Skin epidermis (tissue), 12 donors: ENCODE data around the gene POLR3K.
"Not testable (repeated sequence)": the region's sequence is repeated elsewhere in the genome, so short reads cannot be mapped to it uniquely, and the experiment has no call there.

Experiments
- H3K27ac ChIP-seq, 21 experiments: fragments of 200-600 bp; sonication (generic) in 11 of 21; one replicate each; pipeline ENCODE4 v1.5.0; 2020; ENCODE audit warnings: mild to moderate bottlenecking in 3 of 21, inconsistent platforms in 2 of 21, moderate library complexity in 2 of 21
- H3K4me3 ChIP-seq, 7 experiments: fragments of 200-600 bp; sonication (generic) in 2 of 7; one replicate each; pipeline ENCODE4 v1.5.0; 2020; ENCODE audit warnings: inconsistent platforms in 2 of 7, mild to moderate bottlenecking in 2 of 7, moderate library complexity in 1 of 7

The POLR3K gene

DNA sequence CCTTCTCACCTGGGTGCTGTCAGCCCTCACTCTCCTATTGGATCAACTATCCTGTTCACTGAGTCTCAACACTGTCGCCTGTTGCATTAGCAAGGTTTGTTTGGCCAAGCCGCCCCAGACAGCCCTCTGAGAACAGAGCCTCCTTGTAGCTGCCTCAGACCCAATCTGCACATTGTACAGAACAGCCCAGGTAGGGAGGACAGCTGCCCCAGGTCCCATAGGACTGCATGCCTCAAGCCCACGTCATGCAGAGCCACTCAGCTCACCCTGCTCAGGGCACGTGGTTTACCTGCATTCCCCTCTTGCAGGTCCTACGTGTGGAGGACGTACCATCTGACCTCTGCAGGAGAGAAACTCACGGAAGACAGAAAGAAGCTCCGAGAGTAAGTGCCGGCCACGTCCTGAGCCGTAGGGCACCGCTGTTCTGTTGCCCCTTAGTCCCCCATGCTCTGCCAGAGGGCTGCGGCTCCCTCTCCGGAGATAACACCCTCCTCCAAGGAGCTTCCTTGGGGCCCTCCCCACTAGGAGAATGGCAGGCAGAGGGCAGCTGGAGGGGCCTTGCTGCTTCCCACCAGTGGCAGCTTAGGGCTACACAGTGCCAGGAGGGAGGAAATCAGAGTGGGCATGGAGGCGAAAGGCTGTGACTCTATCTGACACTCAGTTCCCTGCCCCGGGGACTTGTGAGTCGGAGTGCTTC is 3.0 kb upstream of the POLR3K start:
- no peak overlapping the region for H3K4me3 ChIP-seq
- H3K27ac ChIP-seq = no peak overlapping the region

GRCh38 chr16:55571-56136 is 2.2 kb upstream of the POLR3K start:
- H3K27ac ChIP-seq = no peak overlapping the region
- no peak overlapping the region for H3K4me3 ChIP-seq

GRCh38 chr16:54237-54581 is 801 bp upstream of the POLR3K start:
- peak overlapping the region; percentile 59 to 94 (median 73) for H3K4me3 ChIP-seq
- H3K27ac ChIP-seq = peak overlapping the region in 19 of 21 experiments; percentile 46 to 88 (median 77)

- H3K27ac ChIP-seq = no peak overlapping the region
These were observed 2.4 kb downstream of the POLR3K start for GRCh38 chr16:50769-51591.

GRCh38 chr16:47234-47633 is 6.2 kb downstream of the POLR3K start:
- Histone ChIP-seq H3K4me3 (no peak overlapping the region), H3K27ac (no peak overlapping the region)

More at GRCh38 chr16:50769-51591, 2.4 kb downstream of the POLR3K start:
- H3K4me3 ChIP-seq = no peak overlapping the region

- H3K4me3 ChIP-seq, H3K27ac ChIP-seq: not testable (repeated sequence)
These were observed 6.9 kb downstream of the POLR3K start for GRCh38 chr16:46510-46909.

DNA sequence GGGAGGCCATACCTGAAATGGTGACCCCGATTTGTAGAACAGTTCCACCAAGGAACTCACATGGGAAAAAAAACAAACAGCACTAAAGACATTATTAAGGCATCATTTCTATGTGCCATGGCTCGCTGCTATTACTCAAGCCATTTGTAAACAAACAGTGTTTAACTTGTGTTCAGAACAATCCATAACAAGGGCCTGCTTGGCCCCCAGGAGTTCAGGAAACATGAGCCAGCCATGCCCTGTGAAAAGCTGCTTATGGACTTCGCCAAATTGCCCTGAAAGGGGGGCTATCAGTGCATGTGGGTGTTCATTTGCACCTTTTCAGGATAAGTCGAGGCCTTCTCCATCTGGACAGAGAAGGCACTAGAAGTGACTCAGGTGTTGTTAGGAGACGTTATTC is 8.0 kb downstream of the POLR3K start:
- no peak overlapping the region for H3K4me3 ChIP-seq
- H3K27ac ChIP-seq = no peak overlapping the region

- H3K4me3 ChIP-seq = no peak overlapping the region
- H3K27ac ChIP-seq = no peak overlapping the region
These were observed 8.8 kb downstream of the POLR3K start for GRCh38 chr16:44655-45054.

GRCh38 chr16:43294-43693 is 10.1 kb downstream of the POLR3K start:
- no peak overlapping the region for H3K27ac ChIP-seq

DNA sequence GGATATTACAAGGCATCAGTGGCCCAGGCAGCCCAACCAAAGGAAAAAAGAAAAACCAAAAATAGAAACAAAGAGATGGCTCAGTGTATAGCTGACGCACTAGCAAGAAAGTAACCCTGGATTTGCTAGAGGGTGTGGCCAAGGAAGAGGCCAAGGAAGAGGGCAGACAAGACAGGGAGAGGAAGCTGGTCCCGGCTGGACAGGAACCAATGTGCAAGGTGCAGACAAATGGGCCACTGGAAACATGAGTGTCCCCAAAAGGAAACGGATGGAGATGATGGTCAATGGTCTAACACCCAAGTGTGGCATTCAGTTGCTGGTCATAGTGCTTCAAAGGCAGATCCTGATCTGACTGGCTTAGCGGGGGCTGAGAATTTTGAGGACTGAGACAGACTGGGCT is 10.7 kb downstream of the POLR3K start:
- Histone ChIP-seq H3K27ac (no peak overlapping the region), H3K4me3 (no peak overlapping the region)

More at GRCh38 chr16:43294-43693, 10.1 kb downstream of the POLR3K start:
- no peak overlapping the region for H3K4me3 ChIP-seq

DNA sequence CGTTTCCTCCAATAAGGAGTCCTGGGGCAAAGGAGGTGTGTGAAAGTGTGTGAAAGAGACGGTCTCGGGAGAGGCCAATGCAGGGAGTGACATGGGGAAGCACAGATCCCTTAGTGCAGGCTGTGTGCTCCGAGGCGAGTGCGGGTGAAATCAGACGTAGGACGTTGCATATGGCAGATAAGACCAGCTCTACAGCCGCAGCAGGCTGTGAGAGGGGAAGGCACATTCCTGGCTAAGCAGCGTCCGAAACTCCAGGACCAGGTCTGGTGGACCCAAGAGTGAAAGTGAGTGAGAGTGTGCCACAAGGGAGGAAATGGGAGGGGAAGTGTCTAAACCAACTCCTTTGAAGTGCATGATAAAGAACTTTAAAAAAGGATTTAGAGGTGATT is 11.3 kb downstream of the POLR3K start:
- H3K4me3 ChIP-seq = peak overlapping the region in 1 of 7 experiments; percentile 10
- no peak overlapping the region for H3K27ac ChIP-seq

DNA sequence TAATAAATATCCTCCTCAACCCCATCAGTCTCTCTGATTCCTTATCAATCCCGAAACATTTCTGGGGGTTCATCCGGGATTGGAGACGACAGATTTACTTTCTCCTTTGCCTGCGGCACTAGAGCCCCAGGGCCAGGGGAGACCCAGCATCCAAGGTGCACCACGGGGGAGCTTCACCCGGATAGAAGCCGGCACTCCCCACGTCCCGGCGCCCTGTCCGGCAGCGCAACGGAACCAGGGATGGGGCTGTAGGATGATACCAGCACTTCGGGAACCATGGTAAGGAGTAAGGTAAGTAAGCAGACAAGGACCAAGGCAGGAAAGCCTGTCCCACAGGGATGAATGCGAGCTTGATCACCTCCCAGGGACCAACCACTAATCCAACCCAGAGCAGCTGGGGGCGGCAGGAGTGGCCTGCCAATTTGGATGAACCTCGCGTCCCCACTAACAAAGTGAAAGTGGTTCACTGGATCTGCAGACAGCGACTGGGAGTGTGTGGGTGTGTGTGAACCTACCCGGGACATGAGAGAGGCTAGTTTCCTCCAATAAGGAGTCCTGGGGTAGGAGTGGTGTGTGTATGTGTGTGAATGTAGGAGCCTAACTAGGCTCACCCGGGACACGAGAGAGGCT is 11.9 kb downstream of the POLR3K start:
- H3K4me3 ChIP-seq = peak overlapping the region in 1 of 7 experiments; percentile 10
- H3K27ac ChIP-seq = no peak overlapping the region

DNA sequence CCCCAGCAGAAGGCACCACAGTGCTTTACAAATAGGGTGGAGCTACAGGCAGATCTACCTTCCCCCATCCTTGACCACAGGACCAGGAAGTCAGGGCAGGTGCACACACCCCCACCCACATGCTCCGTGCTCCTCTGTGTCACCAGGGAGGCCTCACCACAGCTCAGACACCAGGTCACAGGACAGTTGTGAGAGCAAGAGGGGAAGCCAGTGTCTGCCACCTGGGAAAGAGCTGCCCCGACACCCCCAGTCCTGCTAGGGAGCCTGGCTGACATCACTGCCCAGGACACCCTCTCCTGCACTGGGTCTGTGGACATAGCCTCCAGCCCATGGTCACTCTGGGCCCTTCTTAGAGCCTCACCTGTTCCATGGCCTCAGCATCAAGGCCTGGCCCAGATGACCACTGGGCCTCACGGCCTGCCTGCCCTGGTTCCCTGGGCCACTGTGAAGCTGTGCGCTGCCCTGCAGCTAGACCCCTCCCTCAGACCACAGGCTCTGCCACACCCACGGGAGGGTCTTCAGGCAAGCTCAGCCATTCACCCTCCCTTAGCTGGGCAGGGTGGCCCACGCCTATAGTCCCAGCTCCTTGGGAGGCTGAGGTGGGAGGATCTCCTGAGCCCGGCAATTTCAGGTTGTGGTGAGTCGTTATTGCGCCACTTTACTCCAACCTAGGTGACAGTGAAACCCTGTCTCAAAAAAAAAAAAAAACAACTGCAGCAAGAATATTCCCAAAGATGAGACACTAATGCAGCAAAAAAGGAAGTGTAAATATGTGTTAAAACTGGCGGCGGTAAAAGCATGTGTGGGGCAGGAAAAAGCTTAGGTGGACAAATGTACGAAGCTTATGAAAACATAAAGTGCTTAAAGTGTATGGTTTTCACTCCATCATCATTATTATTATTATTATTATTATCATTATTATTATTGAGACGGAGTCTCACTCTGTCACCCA is 14.2 kb downstream of the POLR3K start:
- no peak overlapping the region for H3K4me3 ChIP-seq
- H3K27ac ChIP-seq = peak overlapping the region in 6 of 21 experiments; percentile 10 to 71 (median 30)

GRCh38 chr16:38206-38605 is 15.2 kb downstream of the POLR3K start:
- peak overlapping the region in 4 of 21 experiments; percentile 10 to 61 (median 36) for H3K27ac ChIP-seq
- H3K4me3 ChIP-seq = not testable (repeated sequence)

GRCh38 chr16:37511-37910 is 15.9 kb downstream of the POLR3K start:
- no peak overlapping the region for H3K4me3 ChIP-seq
- H3K27ac ChIP-seq = no peak overlapping the region

DNA sequence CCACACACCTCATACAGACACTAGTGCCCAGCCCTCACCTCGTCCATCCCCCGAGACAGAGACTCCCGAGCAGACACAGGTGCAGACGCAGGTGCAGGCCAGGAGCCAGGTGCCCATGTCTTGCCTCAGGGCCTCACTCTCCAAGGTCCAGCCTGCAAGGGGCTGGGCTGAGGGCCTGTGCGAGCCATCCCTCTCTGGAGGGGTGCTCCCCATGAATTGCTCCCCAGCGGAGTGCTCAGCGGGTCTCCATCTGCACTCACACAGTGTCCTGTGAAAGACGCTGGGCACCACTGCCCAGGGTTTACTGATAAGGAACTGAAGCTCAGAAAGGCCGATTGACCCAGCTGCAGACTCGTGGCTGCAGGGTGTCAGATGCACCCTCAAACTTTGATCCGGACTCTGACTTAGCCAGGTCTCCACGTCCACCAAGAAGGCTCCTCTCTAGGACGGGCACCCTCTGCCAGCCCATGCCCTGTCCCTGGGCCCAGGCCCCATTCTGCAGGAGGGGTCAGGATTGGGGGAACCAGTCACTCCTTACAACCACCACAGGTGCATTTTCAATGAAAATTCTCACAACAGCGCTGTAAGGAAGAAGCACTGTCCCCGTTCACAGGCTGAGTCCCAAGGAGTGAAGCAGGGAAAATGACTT is 16.9 kb downstream of the POLR3K start:
- Histone ChIP-seq H3K27ac (no peak overlapping the region), H3K4me3 (no peak overlapping the region)

DNA sequence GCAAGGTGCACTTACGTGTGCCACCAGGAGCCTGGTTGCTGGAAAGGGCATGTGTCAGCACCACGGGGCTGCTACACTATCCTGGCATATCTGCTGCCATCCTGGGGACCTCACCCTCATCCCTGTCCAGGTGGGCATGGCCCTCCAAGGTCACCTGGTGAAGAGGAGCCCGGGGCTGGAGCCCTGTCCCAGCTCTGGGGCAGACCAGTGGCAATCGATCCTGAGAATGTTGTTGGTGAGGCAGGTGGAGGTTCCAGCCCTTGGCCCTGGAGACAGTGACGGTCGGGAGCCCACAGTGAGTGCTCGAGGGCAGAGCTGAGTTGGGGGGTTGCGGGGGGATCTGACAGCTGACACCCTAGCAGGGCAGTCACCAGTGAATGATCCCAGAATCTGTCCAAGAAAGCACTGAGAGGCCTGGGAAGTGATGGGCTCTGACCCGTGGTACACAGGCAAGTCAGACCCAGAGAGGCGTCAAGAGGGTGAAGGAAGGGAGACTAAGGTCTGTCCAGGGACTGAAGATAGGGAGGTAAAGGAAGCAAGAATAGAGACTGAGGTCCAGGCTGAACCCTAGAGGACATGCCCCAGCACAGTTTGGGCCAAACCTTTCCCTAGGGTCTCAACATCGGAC is 17.6 kb downstream of the POLR3K start:
- Histone ChIP-seq H3K27ac (peak overlapping the region in 2 of 21 experiments; percentile 58 to 62), H3K4me3 (no peak overlapping the region)

GRCh38 chr16:35011-35677 is 18.3 kb downstream of the POLR3K start:
- Histone ChIP-seq H3K27ac (peak overlapping the region in 5 of 21 experiments; percentile 10 to 62 (median 37)), H3K4me3 (no peak overlapping the region)
